ENCODE measurements around the gene CECR2.
"Not testable (repeated sequence)": the region's sequence is repeated elsewhere in the genome, so short reads cannot be mapped to it uniquely, and the experiment has no call there.

CECR2 gene

GRCh38 chr22:17402293-17402692 lies 33.0 kb downstream of the CECR2 start:
- DNase-seq (ENCODE audit: low read depth, low spot score) = no peak

GRCh38 chr22:17403906-17404305 lies 34.6 kb downstream of the CECR2 start:
- DNase-seq (ENCODE audit: low read depth, low spot score) = no peak

GRCh38 chr22:17407643-17408042 lies 38.4 kb downstream of the CECR2 start:
- DNase-seq (ENCODE audit: low read depth, low spot score) = no peak

GRCh38 chr22:17410576-17410975 lies 41.3 kb downstream of the CECR2 start:
- no peak for DNase-seq (ENCODE audit: low read depth, low spot score)

GRCh38 chr22:17411213-17411612 lies 42.0 kb downstream of the CECR2 start:
- DNase-seq (ENCODE audit: low read depth, low spot score) = no peak

- no peak for DNase-seq (ENCODE audit: low read depth, low spot score)
These were observed 43.0 kb downstream of the CECR2 start for GRCh38 chr22:17412232-17412631.

GRCh38 chr22:17418890-17419324 lies 49.6 kb downstream of the CECR2 start:
- DNase-seq (ENCODE audit: low read depth, low spot score) = peak; percentile 43

GRCh38 chr22:17419348-17419747 lies 50.1 kb downstream of the CECR2 start:
- DNase-seq (ENCODE audit: low read depth, low spot score) = no peak

GRCh38 chr22:17422736-17423343 lies 53.6 kb downstream of the CECR2 start:
- no peak for DNase-seq (ENCODE audit: low read depth, low spot score)

- no peak for DNase-seq (ENCODE audit: low read depth, low spot score)
These were observed 54.4 kb downstream of the CECR2 start for GRCh38 chr22:17423616-17424015.

GRCh38 chr22:17427528-17427927 lies 58.3 kb downstream of the CECR2 start:
- not testable (repeated sequence) for DNase-seq (ENCODE audit: low read depth, low spot score)

- no peak for DNase-seq (ENCODE audit: low read depth, low spot score)
These were observed 60.3 kb downstream of the CECR2 start for GRCh38 chr22:17429516-17429915.

- no peak for DNase-seq (ENCODE audit: low read depth, low spot score)
These were observed 61.2 kb downstream of the CECR2 start for GRCh38 chr22:17430412-17430811.

- no peak for DNase-seq (ENCODE audit: low read depth, low spot score)
These were observed 61.9 kb downstream of the CECR2 start for GRCh38 chr22:17431179-17431578.

- DNase-seq (ENCODE audit: low read depth, low spot score) = peak; percentile 33
These were observed 65.6 kb downstream of the CECR2 start for GRCh38 chr22:17434856-17435255.

GRCh38 chr22:17435375-17435774 lies 66.1 kb downstream of the CECR2 start:
- DNase-seq (ENCODE audit: low read depth, low spot score) = no peak

- no peak for DNase-seq (ENCODE audit: low read depth, low spot score)
These were observed 67.2 kb downstream of the CECR2 start for GRCh38 chr22:17436382-17436980.

- peak; percentile 78 for DNase-seq (ENCODE audit: low read depth, low spot score)
These were observed 67.7 kb downstream of the CECR2 start for GRCh38 chr22:17436981-17437412.

GRCh38 chr22:17438026-17438425 lies 68.8 kb downstream of the CECR2 start:
- DNase-seq (ENCODE audit: low read depth, low spot score) = no peak

- no peak for DNase-seq (ENCODE audit: low read depth, low spot score)
These were observed 72.1 kb downstream of the CECR2 start for GRCh38 chr22:17441326-17441725.

- no peak for DNase-seq (ENCODE audit: low read depth, low spot score)
These were observed 74.3 kb downstream of the CECR2 start for GRCh38 chr22:17443405-17444203.

- no peak for DNase-seq (ENCODE audit: low read depth, low spot score)
These were observed 74.9 kb downstream of the CECR2 start for GRCh38 chr22:17444204-17444504.

- DNase-seq (ENCODE audit: low read depth, low spot score) = no peak
These were observed 77.4 kb downstream of the CECR2 start for GRCh38 chr22:17446698-17447097.

Measured in ELF-1 (cell line).